ENCODE data around the gene SUCLG1.

Gene SUCLG1

DNA sequence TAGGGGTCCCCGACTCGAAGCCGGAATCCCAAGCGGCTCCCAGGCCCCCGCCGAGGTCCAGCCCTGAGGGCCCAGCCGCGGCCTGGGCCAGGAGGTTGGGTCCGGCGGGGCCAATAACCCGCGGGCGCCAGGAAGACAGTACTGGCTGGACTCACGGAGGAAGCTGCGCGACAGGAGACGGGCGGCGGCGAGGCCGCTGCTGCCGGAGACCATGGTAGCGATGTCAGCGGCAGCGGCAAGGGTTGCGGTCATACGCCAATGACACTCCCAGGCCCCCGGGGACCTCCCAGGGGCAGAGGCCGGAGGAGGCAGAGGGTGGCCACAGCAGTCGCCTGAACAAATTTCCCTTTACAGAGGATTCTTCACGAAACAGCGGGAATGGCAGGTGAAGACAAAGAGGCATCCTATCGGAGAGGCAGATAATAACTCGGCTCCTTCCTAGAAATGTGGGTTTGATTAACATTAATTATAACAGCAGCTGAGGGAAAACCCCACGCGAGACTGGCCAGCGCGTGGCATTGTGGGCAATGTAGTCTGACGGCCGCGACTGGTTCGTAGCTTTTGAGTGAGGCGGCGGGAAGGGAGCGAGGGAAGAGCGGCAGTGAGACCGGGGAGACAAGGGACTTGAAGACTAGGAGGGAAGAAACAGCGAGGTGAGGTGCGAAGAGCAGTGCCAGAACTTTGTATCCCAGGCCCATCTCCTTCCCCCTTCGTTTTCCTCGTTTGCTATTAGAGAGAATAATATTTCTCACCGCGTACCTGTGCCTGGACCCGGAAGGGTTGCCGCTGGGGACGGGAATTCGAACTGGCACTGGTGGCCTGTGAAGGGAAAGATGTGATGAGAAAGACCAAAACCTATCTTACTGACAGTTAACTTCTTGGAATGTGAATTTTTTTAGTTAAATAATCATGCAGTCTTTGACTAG, at the start of gene SUCLG1:
Gene SUCLG1 (minus strand): TSS at position 263 of the 926 bp plus-strand sequence. CDS start 11 bp downstream, at position 252.
- peak; percentile 29 for DNase-seq (ENCODE audit: low read depth)
- TF ChIP-seq, protein P1, sequence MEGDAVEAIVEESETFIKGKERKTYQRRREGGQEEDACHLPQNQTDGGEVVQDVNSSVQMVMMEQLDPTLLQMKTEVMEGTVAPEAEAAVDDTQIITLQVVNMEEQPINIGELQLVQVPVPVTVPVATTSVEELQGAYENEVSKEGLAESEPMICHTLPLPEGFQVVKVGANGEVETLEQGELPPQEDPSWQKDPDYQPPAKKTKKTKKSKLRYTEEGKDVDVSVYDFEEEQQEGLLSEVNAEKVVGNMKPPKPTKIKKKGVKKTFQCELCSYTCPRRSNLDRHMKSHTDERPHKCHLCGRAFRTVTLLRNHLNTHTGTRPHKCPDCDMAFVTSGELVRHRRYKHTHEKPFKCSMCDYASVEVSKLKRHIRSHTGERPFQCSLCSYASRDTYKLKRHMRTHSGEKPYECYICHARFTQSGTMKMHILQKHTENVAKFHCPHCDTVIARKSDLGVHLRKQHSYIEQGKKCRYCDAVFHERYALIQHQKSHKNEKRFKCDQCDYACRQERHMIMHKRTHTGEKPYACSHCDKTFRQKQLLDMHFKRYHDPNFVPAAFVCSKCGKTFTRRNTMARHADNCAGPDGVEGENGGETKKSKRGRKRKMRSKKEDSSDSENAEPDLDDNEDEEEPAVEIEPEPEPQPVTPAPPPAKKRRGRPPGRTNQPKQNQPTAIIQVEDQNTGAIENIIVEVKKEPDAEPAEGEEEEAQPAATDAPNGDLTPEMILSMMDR (IDR thresholded peaks at IDR 0.05; ENCODE audit: control insufficient read depth, insufficient read depth, low read depth, low read length, missing control alignments), result no peak
- peak within 1 kb of the TSS; percentile 95 for H3K4me3 ChIP-seq (ENCODE audit: control insufficient read depth, low read depth, low read length)

DNA sequence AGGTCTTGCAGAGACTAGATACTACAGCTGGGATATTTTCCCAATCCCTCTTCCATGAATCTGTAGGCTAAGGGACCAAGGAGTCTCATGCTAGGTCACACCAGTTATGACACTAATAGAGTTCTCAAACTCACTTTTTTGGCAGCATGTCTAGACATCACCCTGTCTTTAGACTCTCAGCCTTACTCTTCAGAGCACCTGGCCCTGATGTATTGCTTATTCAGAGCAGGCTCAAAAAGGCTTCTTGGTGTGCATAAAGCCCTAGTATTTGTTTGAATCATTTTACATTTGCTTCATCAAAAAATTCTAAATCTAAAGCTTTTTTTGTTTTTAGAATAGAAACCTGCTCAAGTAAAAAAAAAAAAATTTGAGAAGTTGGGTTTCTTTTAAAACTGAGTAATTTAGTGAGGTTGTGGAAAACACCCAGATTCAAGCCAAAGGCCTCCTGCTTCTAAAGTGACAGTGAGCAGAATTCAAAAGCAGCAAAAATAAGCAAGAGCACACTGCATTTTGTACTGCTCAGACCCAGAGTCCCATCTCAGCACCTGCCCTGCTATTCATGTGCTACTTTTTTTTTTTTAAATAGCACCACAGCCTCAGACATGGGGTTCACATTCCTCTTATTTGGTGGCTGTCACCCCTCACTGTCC, 39.2 kb upstream of the SUCLG1 start:
- TF ChIP-seq, protein P1 (IDR thresholded peaks at IDR 0.05; ENCODE audit: control insufficient read depth, insufficient read depth, low read depth, low read length, missing control alignments), result no peak
- H3K4me3 ChIP-seq (ENCODE audit: control insufficient read depth, low read depth, low read length), result no peak overlapping the region
- DNase-seq (ENCODE audit: low read depth), result no peak

DNA sequence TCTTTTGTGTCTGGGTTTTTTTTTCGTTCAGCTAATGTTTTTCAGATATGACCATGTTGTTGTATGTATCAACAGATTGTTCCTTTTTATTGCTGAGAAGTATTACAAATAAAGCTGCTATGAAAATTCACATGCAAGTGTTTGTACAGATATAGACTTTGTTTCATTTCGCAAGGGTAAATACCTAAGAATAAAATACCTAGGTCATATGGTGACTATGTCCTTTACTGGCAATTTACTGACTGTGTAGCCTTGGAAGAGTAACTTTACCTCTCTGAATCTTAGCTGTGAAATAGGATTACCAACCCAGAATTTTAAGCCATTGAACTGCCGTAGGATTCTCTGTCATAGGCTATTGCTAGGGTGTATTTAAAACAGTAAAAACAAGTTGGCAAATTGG, 38.2 kb upstream of the SUCLG1 start:
- no peak overlapping the region for H3K4me3 ChIP-seq (ENCODE audit: control insufficient read depth, low read depth, low read length)
- DNase-seq (ENCODE audit: low read depth), result no peak
- TF ChIP-seq, protein P1 (IDR thresholded peaks at IDR 0.05; ENCODE audit: control insufficient read depth, insufficient read depth, low read depth, low read length, missing control alignments), result no peak

DNA sequence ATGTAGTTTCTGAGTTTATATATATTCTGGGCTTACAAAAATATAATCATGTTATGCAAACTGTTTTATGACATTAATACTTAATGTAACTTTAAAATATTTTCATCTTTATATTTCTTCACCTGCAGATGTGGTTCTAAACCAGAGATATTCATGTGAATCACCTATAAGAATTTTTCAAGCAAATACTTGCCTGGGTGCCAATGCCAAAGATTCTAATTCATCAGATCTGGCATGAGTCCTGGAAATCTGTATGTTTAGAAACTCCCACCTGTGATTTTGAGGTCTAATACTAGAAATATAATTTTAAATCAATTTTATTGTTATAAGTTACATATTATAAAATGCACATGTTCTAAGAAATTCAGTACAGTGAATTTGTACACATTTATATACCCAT, 37.3 kb upstream of the SUCLG1 start:
- no peak overlapping the region for H3K4me3 ChIP-seq (ENCODE audit: control insufficient read depth, low read depth, low read length)
- TF ChIP-seq, protein P1 (IDR thresholded peaks at IDR 0.05; ENCODE audit: control insufficient read depth, insufficient read depth, low read depth, low read length, missing control alignments), result no peak
- no peak for DNase-seq (ENCODE audit: low read depth)

DNA sequence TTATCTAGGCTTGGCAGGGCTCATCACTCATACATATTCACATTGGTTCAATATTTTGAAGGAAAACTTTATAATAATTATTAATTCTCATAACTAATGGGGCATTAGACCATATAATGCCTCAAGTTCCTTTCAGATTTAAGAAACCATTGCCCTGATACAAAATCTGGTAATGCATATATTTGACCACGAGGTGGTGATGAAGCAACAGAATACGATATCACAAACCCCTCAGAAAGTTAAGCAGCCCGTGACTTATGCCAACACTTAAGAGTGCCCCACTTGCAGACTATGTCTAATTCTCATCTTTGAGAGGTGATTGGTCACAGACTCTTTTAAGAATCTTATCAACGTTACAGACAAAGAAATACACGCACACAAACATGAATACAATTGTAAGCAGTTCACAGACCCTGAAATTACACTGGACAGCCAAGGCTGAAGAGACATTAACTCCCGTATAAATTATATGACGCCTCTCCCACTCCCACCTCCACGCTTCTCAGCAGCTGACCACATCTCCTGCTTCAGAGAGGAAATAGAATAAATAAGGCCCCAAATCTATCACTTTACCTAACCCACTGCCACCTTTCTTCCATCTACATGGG, 36.6 kb upstream of the SUCLG1 start:
- TF ChIP-seq, protein P1 (IDR thresholded peaks at IDR 0.05; ENCODE audit: control insufficient read depth, insufficient read depth, low read depth, low read length, missing control alignments), result peak; percentile 59
- H3K4me3 ChIP-seq (ENCODE audit: control insufficient read depth, low read depth, low read length), result no peak overlapping the region
- peak; percentile 34 for DNase-seq (ENCODE audit: low read depth)

DNA sequence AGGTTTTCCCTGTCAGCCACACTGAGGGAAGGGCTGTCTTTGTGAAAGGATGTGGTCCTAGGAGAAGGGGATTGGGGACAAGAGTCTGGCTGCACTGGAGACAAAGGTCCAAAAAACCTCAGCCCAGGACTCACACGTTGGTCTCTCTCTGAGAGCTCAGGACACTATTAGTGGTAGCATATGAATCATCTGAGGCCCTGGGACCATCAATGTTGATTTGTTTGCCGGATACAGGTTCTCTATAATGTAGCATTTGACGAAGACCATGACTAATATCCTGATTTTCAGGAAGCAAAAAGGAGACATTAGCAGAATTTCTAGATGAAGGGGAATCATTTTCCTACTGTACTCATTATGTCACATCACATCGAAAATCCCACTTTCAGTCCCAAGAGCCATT, 35.0 kb upstream of the SUCLG1 start:
- DNase-seq (ENCODE audit: low read depth), result no peak
- no peak overlapping the region for H3K4me3 ChIP-seq (ENCODE audit: control insufficient read depth, low read depth, low read length)
- TF ChIP-seq, protein P1 (IDR thresholded peaks at IDR 0.05; ENCODE audit: control insufficient read depth, insufficient read depth, low read depth, low read length, missing control alignments), result no peak

All from AG09309 (cell line).